DND-41 (cell line): ENCODE results near the gene DVL1.

Experiments
- CTCF ChIP-seq: IDR thresholded peaks from 2 replicates; pipeline ENCODE4 v1.5.1; 2012; ENCODE audit warnings: borderline replicate concordance, low read length, moderate library complexity, mild to moderate bottlenecking; ENCODE audit not compliant: poor library complexity, severe bottlenecking; ENCODE audit errors: extremely low read depth
- EZH2 ChIP-seq: IDR thresholded peaks from 3 replicates; pipeline ENCODE4 v1.6.1; 2012; ENCODE audit warnings: borderline replicate concordance, low read depth, mild to moderate bottlenecking, moderate library complexity, low read length, inconsistent platforms; ENCODE audit not compliant: severe bottlenecking

- TF ChIP-seq CTCF, result no peak
- TF ChIP-seq EZH2, result no peak
Measured at GRCh38 chr1:1331068-1331965, 17.9 kb downstream of the DVL1 start, which contains the start of gene TAS1R3.
